ENCODE measurements around the gene PLA2G4A.

DNA sequence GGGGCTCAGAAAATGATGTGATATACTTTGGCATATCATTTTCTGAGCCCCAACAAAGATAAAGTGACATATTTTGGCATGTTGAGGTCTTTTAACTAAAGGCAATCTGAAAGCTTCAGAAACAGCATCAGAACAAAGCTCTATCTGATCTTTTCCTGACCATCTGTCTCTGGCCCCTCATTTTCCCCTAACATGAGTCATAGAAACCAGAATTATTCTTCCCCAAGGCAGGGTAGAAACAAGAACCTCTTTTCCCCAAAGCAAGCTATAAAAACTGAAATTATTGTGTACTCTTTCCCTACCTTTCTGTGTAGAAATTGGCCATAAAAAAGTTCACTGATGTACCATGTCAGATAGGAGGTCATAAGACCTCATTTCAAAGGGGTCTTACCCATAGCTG, 48.7 kb upstream of the PLA2G4A start:
- no peak for TF ChIP-seq EZH2 (IDR thresholded peaks at IDR 0.05; ENCODE audit: low read depth, unreplicated experiment)
- no peak for TF ChIP-seq POLR2AphosphoS5 (IDR thresholded peaks at IDR 0.05; ENCODE audit: low read depth)
- no peak for TF ChIP-seq CREB1 (CRISPR knock-in tag; IDR thresholded peaks at IDR 0.05; ENCODE audit: low read depth)
